IMR-90 (cell line): ENCODE measurements around the gene ACTL9. TPM values are rescaled to one million over a fixed set of nuclear protein-coding genes. Genes with fewer than 3 reads are reported as not detected.

Experiments used
- ATAC-seq: fragments of 200-7000 bp; cut with Tn5 transposase; 2 replicates; pipeline ENCODE4 v1.9.1; 2020; ENCODE audit warnings: low read depth, mild to moderate bottlenecking, moderate library complexity
- BruUV-seq: library from RNA; stranded (reverse); fragments of 400-500 nt; replicated peaks from 2 replicates; lab custom pipeline; 2021; lab: Mats Ljungman, UMichigan
- CTCF ChIA-PET: fragments of 300-600 bp; formaldehyde crosslinking; extraction: SDS; loops from one replicate; lab custom pipeline; 2021; ENCODE audit warnings: antibody characterized with exemption; lab: Yijun Ruan, JAX
- POLR2A ChIA-PET: fragments of 300-600 bp; sonication (Branson Sonifier 250); formaldehyde crosslinking; loops from one replicate; lab custom pipeline; 2022; ENCODE audit warnings: antibody characterized with exemption; ENCODE audit not compliant: unreplicated experiment; lab: Charles Lee
- DNase-seq: peaks from one replicate; pipeline ENCODE4 v3.0.0; 2013
- H2AFZ ChIP-seq: replicated peaks from 2 replicates; pipeline ENCODE3; 2013; ENCODE audit warnings: low read length, mild to moderate bottlenecking; ENCODE audit not compliant: poor library complexity
- H2AK5ac ChIP-seq: 2 replicates; pipeline ENCODE4 v1.6.1; 2013; ENCODE audit warnings: low read depth, low read length, inconsistent platforms
- H2AK9ac ChIP-seq: replicated peaks from 2 replicates; pipeline ENCODE3; 2013; ENCODE audit warnings: mild to moderate bottlenecking, low read depth, low read length, moderate library complexity; ENCODE audit not compliant: poor library complexity
- H2BK120ac ChIP-seq: 2 replicates; pipeline ENCODE4 v1.6.1; 2013; ENCODE audit warnings: low read depth, low read length, inconsistent platforms
- H2BK15ac ChIP-seq: 3 replicates; pipeline ENCODE4 v1.6.1; 2013; ENCODE audit warnings: low read depth, low read length, inconsistent platforms
- H2BK20ac ChIP-seq: 2 replicates; pipeline ENCODE4 v1.6.1; 2013; ENCODE audit warnings: low read depth, mild to moderate bottlenecking, inconsistent platforms, low read length, moderate library complexity
- H2BK5ac ChIP-seq: 2 replicates; pipeline ENCODE4 v1.6.1; 2013; ENCODE audit warnings: mild to moderate bottlenecking, low read depth, low read length, inconsistent platforms; ENCODE audit not compliant: poor library complexity, severe bottlenecking
- H3K14ac ChIP-seq: replicated peaks from 2 replicates; pipeline ENCODE4 v1.6.1; 2013; ENCODE audit warnings: low read depth, low read length, inconsistent platforms
- H3K18ac ChIP-seq: 2 replicates; pipeline ENCODE4 v1.6.1; 2013; ENCODE audit warnings: low read depth, low read length, control low read depth
- H3K23ac ChIP-seq: 2 replicates; pipeline ENCODE4 v1.6.1; 2013; ENCODE audit warnings: low read depth, low read length, inconsistent platforms
- H3K27ac ChIP-seq: 2 replicates; pipeline ENCODE4 v1.5.1; 2013; ENCODE audit warnings: mild to moderate bottlenecking, control low read depth, low read length; ENCODE audit not compliant: insufficient read depth
- H3K27me3 ChIP-seq: 2 replicates; pipeline ENCODE4 v1.6.1; 2013; ENCODE audit warnings: low read length; ENCODE audit not compliant: control insufficient read depth, insufficient read depth
- H3K36me3 ChIP-seq: 2 replicates; pipeline ENCODE4 v1.6.1; 2013; ENCODE audit warnings: low read length, mixed read lengths; ENCODE audit not compliant: control insufficient read depth, insufficient read depth
- H3K4ac ChIP-seq: 2 replicates; pipeline ENCODE4 v1.6.1; 2013; ENCODE audit warnings: low read depth, low read length, inconsistent platforms
- H3K4me1 ChIP-seq: 2 replicates; pipeline ENCODE4 v1.6.1; 2013; ENCODE audit warnings: low read length, mixed read lengths; ENCODE audit not compliant: control insufficient read depth, insufficient read depth
- H3K4me2 ChIP-seq: 2 replicates; pipeline ENCODE4 v1.6.1; 2013; ENCODE audit warnings: low read depth, mild to moderate bottlenecking, control low read depth, low read length, moderate library complexity
- H3K4me3 ChIP-seq: 2 replicates; pipeline ENCODE4 v1.5.1; 2013; ENCODE audit warnings: low read depth, mild to moderate bottlenecking, control low read depth, low read length, moderate library complexity; ENCODE audit not compliant: insufficient read depth
- H3K56ac ChIP-seq: 2 replicates; pipeline ENCODE4 v1.6.1; 2013; ENCODE audit warnings: low read length, inconsistent platforms; ENCODE audit not compliant: insufficient read depth; ENCODE audit errors: extremely low read depth
- H3K79me1 ChIP-seq, 2 experiments: 2 replicates each; pipeline ENCODE4 v1.6.1; 2013; ENCODE audit warnings: low read length in 2 of 2, inconsistent platforms in 1 of 2, low read depth in 1 of 2
- H3K9ac ChIP-seq: 2 replicates; pipeline ENCODE4 v1.6.1; 2013; ENCODE audit warnings: low read depth, low read length, control low read depth
- H3K9me1 ChIP-seq: 2 replicates; pipeline ENCODE4 v1.6.1; 2013; ENCODE audit warnings: low read length, inconsistent platforms; ENCODE audit not compliant: insufficient read depth
- H3K9me3 ChIP-seq: 2 replicates; pipeline ENCODE4 v1.6.1; 2013; ENCODE audit warnings: low read length; ENCODE audit not compliant: control insufficient read depth, insufficient read depth
- H4K20me1 ChIP-seq: 2 replicates; pipeline ENCODE4 v1.6.1; 2013; ENCODE audit warnings: low read length, inconsistent platforms; ENCODE audit not compliant: insufficient read depth
- H4K5ac ChIP-seq: 2 replicates; pipeline ENCODE4 v1.6.1; 2013; ENCODE audit warnings: mild to moderate bottlenecking, low read depth, low read length, control low read depth
- H4K8ac ChIP-seq, 2 experiments: 2 replicates each; pipeline ENCODE4 v1.6.1; 2013; ENCODE audit warnings: low read depth in 2 of 2, low read length in 2 of 2, control low read depth in 1 of 2, inconsistent platforms in 1 of 2
- H4K91ac ChIP-seq: 2 replicates; pipeline ENCODE4 v1.6.1; 2013; ENCODE audit warnings: low read depth, low read length, inconsistent platforms; ENCODE audit not compliant: insufficient read depth
- BHLHE40 ChIP-seq: fragments of 150-350 bp; IDR thresholded peaks from 2 replicates; pipeline ENCODE4 v1.6.1; 2016; ENCODE audit warnings: mild to moderate bottlenecking, low read depth, low read length
- CEBPB ChIP-seq: IDR thresholded peaks from 2 replicates; pipeline ENCODE4 v1.6.1; 2012; ENCODE audit warnings: low read depth, low read length, improper control_type of control experiment
- CHD1 ChIP-seq: IDR thresholded peaks from 2 replicates; pipeline ENCODE4 v1.6.1; 2012; ENCODE audit warnings: low read depth, low read length, improper control_type of control experiment
- CTCF ChIP-seq: conservative IDR thresholded peaks from 2 replicates; pipeline ENCODE4 v1.5.1; 2012; ENCODE audit warnings: mild to moderate bottlenecking, low read depth, low read length, improper control_type of control experiment
- ELK1 ChIP-seq: fragments of 150-350 bp; IDR thresholded peaks from 2 replicates; pipeline ENCODE4 v1.6.1; 2016; ENCODE audit warnings: low read depth, mild to moderate bottlenecking, low read length, moderate library complexity, borderline replicate concordance
- FOS ChIP-seq: fragments of 150-350 bp; IDR thresholded peaks from 2 replicates; pipeline ENCODE4 v1.6.1; 2016; ENCODE audit warnings: low read depth, low read length
- MAFK ChIP-seq: IDR thresholded peaks from 2 replicates; pipeline ENCODE4 v1.6.1; 2012; ENCODE audit warnings: low read depth, low read length, improper control_type of control experiment
- MAZ ChIP-seq: IDR thresholded peaks from 2 replicates; pipeline ENCODE4 v1.6.1; 2012; ENCODE audit warnings: low read depth, mild to moderate bottlenecking, low read length, improper control_type of control experiment, moderate library complexity, borderline replicate concordance
- MXI1 ChIP-seq: IDR thresholded peaks from 2 replicates; pipeline ENCODE4 v1.6.1; 2012; ENCODE audit warnings: low read depth, mild to moderate bottlenecking, low read length, moderate library complexity, borderline replicate concordance
- NFE2L2 ChIP-seq: fragments of 150-350 bp; IDR thresholded peaks from 2 replicates; pipeline ENCODE4 v1.6.1; 2016; ENCODE audit warnings: low read depth, mild to moderate bottlenecking, low read length
- POLR2A ChIP-seq: IDR thresholded peaks from 2 replicates; pipeline ENCODE4 v1.6.1; 2012; ENCODE audit warnings: mild to moderate bottlenecking, low read depth, low read length
- RAD21 ChIP-seq: IDR thresholded peaks from 2 replicates; pipeline ENCODE4 v1.6.1; 2012; ENCODE audit warnings: low read length, improper control_type of control experiment
- RCOR1 ChIP-seq: IDR thresholded peaks from 2 replicates; pipeline ENCODE4 v1.6.1; 2012; ENCODE audit warnings: mild to moderate bottlenecking, low read length, improper control_type of control experiment; ENCODE audit not compliant: insufficient replicate concordance
- RFX5 ChIP-seq: IDR thresholded peaks from 2 replicates; pipeline ENCODE4 v1.8.0; 2012; ENCODE audit warnings: low read depth, mild to moderate bottlenecking, low read length, moderate library complexity
- SMC3 ChIP-seq: fragments of 150-350 bp; IDR thresholded peaks from 2 replicates; pipeline ENCODE4 v1.6.1; 2016; ENCODE audit warnings: low read depth, mild to moderate bottlenecking, antibody characterized with exemption, low read length, moderate library complexity
- USF2 ChIP-seq: fragments of 150-350 bp; IDR thresholded peaks from 2 replicates; pipeline ENCODE4 v1.6.1; 2017; ENCODE audit warnings: mild to moderate bottlenecking, antibody characterized with exemption, low read length, low read depth
- WGBS, 2 experiments: methylation state at CpG; one replicate each; pipeline versions ENCODE4 v1.1.5 to v1.1.7; 2013; ENCODE audit warnings: missing lambda C conversion rate in 2 of 2; ENCODE audit not compliant: insufficient read length in 1 of 2; ENCODE audit errors: extremely low coverage in 2 of 2; 5-methylcytosine and 5-hydroxymethylcytosine counted together
- dilution Hi-C: fragments of 300-500 bp; cut with HindIII; formaldehyde crosslinking; loops from one replicate; pipeline ENCODE4 v1.14.3; 2018; ENCODE audit warnings: low sequenced_read_pairs; ENCODE audit not compliant: unreplicated experiment
- in situ Hi-C: fragments of 300-500 bp; cut with MboI; formaldehyde crosslinking; loops from 3 replicates; pipeline ENCODE4 v1.14.3; 2019; ENCODE audit warnings: low sequenced_read_pairs, inconsistent platforms, mixed read lengths
- intact Hi-C: fragments of 100-400 bp; cut with micrococcal nuclease; formaldehyde crosslinking; loops from 2 replicates; pipeline ENCODE4 v1.10.0; 2022
- polyA plus RNA-seq, 3 experiments: library from polyadenylated mRNA; depleted of rRNA; stranded (reverse); fragments of >200 nt; gene quantifications; 2 replicates each; pipeline ENCODE4 v1.2.3, GENCODE V29; 2012; ENCODE audit warnings: low replicate concordance in 1 of 3
- total RNA-seq: library from RNA; depleted of rRNA; stranded (reverse); fragments of >200 nt; gene quantifications from 2 replicates; pipeline ENCODE4 v1.2.3, GENCODE V29; 2012

ACTL9 gene
- total and polyA plus RNA-seq, 2 of the 4 experiments (the other 2 are of a cell fraction), result not detected

- Histone ChIP-seq H3K4me3 (no peak overlapping the region), H3K4me2 (no peak overlapping the region), H2BK15ac (no peak overlapping the region), H2BK20ac (no peak overlapping the region), H4K8ac (no peak overlapping the region), H3K9ac (no peak overlapping the region), H3K9me1 (no peaks in the 10 kb centered on the region), H3K27me3 (no peaks in the 10 kb centered on the region), H4K91ac (no peak overlapping the region), H4K20me1 (no peaks in the 10 kb centered on the region), H3K4me1 (no peaks in the 10 kb centered on the region), H3K79me1 (no peaks in the 10 kb centered on the region), H3K14ac (no peak overlapping the region), H2AFZ (no peak overlapping the region), H3K27ac (no peak overlapping the region), H2BK120ac (no peak overlapping the region), H4K5ac (no peak overlapping the region), H3K18ac (no peak overlapping the region), H3K4ac (no peak overlapping the region), H3K23ac (no peak overlapping the region), H3K56ac (no peak overlapping the region), H3K36me3 (no peaks in the 10 kb centered on the region), H2AK9ac (no peak overlapping the region), H3K9me3 (peaks cover 7% of the 10 kb centered on the region), H2BK5ac (no peak overlapping the region), H2AK5ac (no peak overlapping the region)
- in situ Hi-C loops, result no loop called here
- dilution Hi-C loops, result no loop called here
- DNase-seq (no peak), ATAC-seq (no peak)
- ChIA-PET CTCF (no interaction called here), POLR2A (no interaction called here)
- TF ChIP-seq RAD21 (no peak), RCOR1 (no peak), FOS (no peak), POLR2A (no peak), NFE2L2 (no peak), MAFK (no peak), CHD1 (no peak), CTCF (no peak), ELK1 (no peak), CEBPB (no peak), RFX5 (no peak), MAZ (no peak), SMC3 (no peak), BHLHE40 (no peak), MXI1 (no peak), USF2 (no peak)
- no CpG with 5 or more reads among the region's 8 CpGs for WGBS, 2 experiments
- BruUV-seq, result no TSS peak
- intact Hi-C loops, result no loop called here
These were observed 39.8 kb upstream of the ACTL9 start for GRCh38 chr19:8738377-8738776.
